ENCODE results near the gene ACKR2.

ACKR2 gene

GRCh38 chr3:42764115-42764514 is 45.1 kb upstream of the ACKR2 start:
- Histone ChIP-seq H3K4me1 (ENCODE audit: insufficient read depth, low read length) (no peaks in the 10 kb centered on the region), H4K20me1 (ENCODE audit: insufficient read depth, low read length) (no peaks in the 10 kb centered on the region), H2AFZ (ENCODE audit: low read depth, low read length) (no peak overlapping the region), H3K36me3 (ENCODE audit: insufficient read depth, low read length) (no peaks in the 10 kb centered on the region), H3K27me3 (ENCODE audit: insufficient read depth, low read length, poor library complexity) (no peaks in the 10 kb centered on the region), H3K9me3 (ENCODE audit: insufficient read depth, low read length, severe bottlenecking) (no peaks in the 10 kb centered on the region), H3K79me2 (ENCODE audit: insufficient read depth, low read length) (no peaks in the 10 kb centered on the region), H3K27ac (ENCODE audit: low read length) (no peak overlapping the region), H3K9ac (ENCODE audit: low read depth, low read length) (no peak overlapping the region), H3K4me2 (ENCODE audit: insufficient read depth, low read length) (no peak overlapping the region), H3K4me3 (ENCODE audit: low read depth in 1 of 2, low read length in 2 of 2) (no peak overlapping the region)
- ATAC-seq (ENCODE audit: insufficient read depth, low read depth) (no peak), DNase-seq (no peak)
- TF ChIP-seq CTCF (IDR thresholded peaks at IDR 0.05; ENCODE audit: borderline replicate concordance, extremely low read depth, low read length, poor library complexity, severe bottlenecking) (no peak), EZH2 (IDR thresholded peaks at IDR 0.05; ENCODE audit: borderline replicate concordance, low read depth, low read length, severe bottlenecking) (no peak)

- Histone ChIP-seq H3K27ac (ENCODE audit: low read length) (no peak overlapping the region), H3K36me3 (ENCODE audit: insufficient read depth, low read length) (no peaks in the 10 kb centered on the region), H2AFZ (ENCODE audit: low read depth, low read length) (no peak overlapping the region), H3K79me2 (ENCODE audit: insufficient read depth, low read length) (no peaks in the 10 kb centered on the region), H3K4me1 (ENCODE audit: insufficient read depth, low read length) (no peaks in the 10 kb centered on the region), H3K9me3 (ENCODE audit: insufficient read depth, low read length, severe bottlenecking) (no peaks in the 10 kb centered on the region), H4K20me1 (ENCODE audit: insufficient read depth, low read length) (no peaks in the 10 kb centered on the region), H3K4me3 (ENCODE audit: low read depth in 1 of 2, low read length in 2 of 2) (no peak overlapping the region), H3K27me3 (ENCODE audit: insufficient read depth, low read length, poor library complexity) (no peaks in the 10 kb centered on the region), H3K9ac (ENCODE audit: low read depth, low read length) (no peak overlapping the region), H3K4me2 (ENCODE audit: insufficient read depth, low read length) (no peak overlapping the region)
- TF ChIP-seq CTCF (IDR thresholded peaks at IDR 0.05; ENCODE audit: borderline replicate concordance, extremely low read depth, low read length, poor library complexity, severe bottlenecking) (no peak), EZH2 (IDR thresholded peaks at IDR 0.05; ENCODE audit: borderline replicate concordance, low read depth, low read length, severe bottlenecking) (no peak)
- DNase-seq: no peak
- ATAC-seq (ENCODE audit: insufficient read depth, low read depth): no peak
Measured at GRCh38 chr3:42764561-42765295, 44.5 kb upstream of the ACKR2 start.

GRCh38 chr3:42769477-42770131 is 39.6 kb upstream of the ACKR2 start:
- ATAC-seq (ENCODE audit: insufficient read depth, low read depth) (no peak), DNase-seq (no peak)
- Histone ChIP-seq H3K9ac (ENCODE audit: low read depth, low read length) (no peak overlapping the region), H3K36me3 (ENCODE audit: insufficient read depth, low read length) (no peaks in the 10 kb centered on the region), H2AFZ (ENCODE audit: low read depth, low read length) (no peak overlapping the region), H3K4me3 (ENCODE audit: low read depth in 1 of 2, low read length in 2 of 2) (no peak overlapping the region), H3K27me3 (ENCODE audit: insufficient read depth, low read length, poor library complexity) (no peaks in the 10 kb centered on the region), H3K27ac (ENCODE audit: low read length) (no peak overlapping the region), H3K4me2 (ENCODE audit: insufficient read depth, low read length) (no peak overlapping the region), H4K20me1 (ENCODE audit: insufficient read depth, low read length) (no peaks in the 10 kb centered on the region), H3K79me2 (ENCODE audit: insufficient read depth, low read length) (no peaks in the 10 kb centered on the region), H3K4me1 (ENCODE audit: insufficient read depth, low read length) (no peaks in the 10 kb centered on the region), H3K9me3 (ENCODE audit: insufficient read depth, low read length, severe bottlenecking) (no peaks in the 10 kb centered on the region)
- TF ChIP-seq EZH2 (IDR thresholded peaks at IDR 0.05; ENCODE audit: borderline replicate concordance, low read depth, low read length, severe bottlenecking) (no peak), CTCF (IDR thresholded peaks at IDR 0.05; ENCODE audit: borderline replicate concordance, extremely low read depth, low read length, poor library complexity, severe bottlenecking) (no peak)

Measured in DND-41 (cell line).